GM23248 (cell line): ENCODE data around the gene LGALS3BP.
"Not testable (repeated sequence)": the region's sequence is repeated elsewhere in the genome, so short reads cannot be mapped to it uniquely, and the experiment has no call there.

Source experiments
- EZH2 ChIP-seq: fragments of 200-600 bp; sonication (generic); IDR thresholded peaks from 2 replicates; pipeline ENCODE4 v1.6.1; 2018; ENCODE audit warnings: antibody characterized with exemption, mild to moderate bottlenecking; ENCODE audit not compliant: insufficient read depth, poor library complexity, severe bottlenecking
- EZH2phosphoT487 ChIP-seq: fragments of 200-600 bp; sonication (generic); IDR thresholded peaks from 2 replicates; pipeline ENCODE4 v1.6.1; 2018; ENCODE audit warnings: antibody characterized with exemption, moderate library complexity, mild to moderate bottlenecking, low read depth; ENCODE audit not compliant: insufficient read depth

DNA sequence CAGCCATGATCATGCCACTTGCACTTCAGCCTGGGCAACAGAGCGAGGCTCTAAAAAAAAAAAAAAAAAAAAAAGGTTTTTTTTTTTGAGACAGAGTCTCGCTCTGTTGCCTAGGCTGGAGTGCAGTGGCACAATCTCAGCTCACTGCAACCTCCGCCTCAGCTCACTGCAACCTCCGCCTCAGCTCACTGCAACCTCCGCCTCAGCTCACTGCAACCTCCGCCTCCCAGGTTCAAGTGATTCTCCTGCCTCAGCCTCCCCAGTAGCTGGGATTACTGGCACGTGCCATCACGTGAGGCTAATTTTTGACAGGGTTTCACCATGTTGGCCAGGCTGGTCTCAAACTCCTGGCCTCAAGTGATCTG, 16.8 kb downstream of the LGALS3BP start:
- TF ChIP-seq EZH2, EZH2phosphoT487: not testable (repeated sequence)
